Adipose tissue (tissue), 3 donors: Measurements from ENCODE around the gene OR9Q1. TPM values are rescaled to one million over a fixed set of nuclear protein-coding genes. Genes with fewer than 3 reads are reported as not detected.

ENCODE experiments used
- H3K27ac ChIP-seq: one replicate; pipeline ENCODE4 v1.5.1; 2013; ENCODE audit warnings: low read depth, low read length
- WGBS, 3 donors: extraction: QIAGEN DNeasy Blood & Tissue Kit; methylation state at CpG; one replicate each; pipeline ENCODE4 v1.1.7; 2013; 5-methylcytosine and 5-hydroxymethylcytosine counted together
- polyA plus RNA-seq, 3 donors: library from polyadenylated mRNA; stranded (reverse); fragments of 200-250 nt; gene quantifications; one replicate each; pipeline ENCODE4 v1.2.3, GENCODE V29; 2013
- donor health status: healthy with polysubstance abuse.
- donor health status: Bipolar disorder and iron deficiency.
- donor health status: healthy.

Gene OR9Q1
- polyA plus RNA-seq, 3 donors, result 0.11 TPM; not detected in 2

DNA sequence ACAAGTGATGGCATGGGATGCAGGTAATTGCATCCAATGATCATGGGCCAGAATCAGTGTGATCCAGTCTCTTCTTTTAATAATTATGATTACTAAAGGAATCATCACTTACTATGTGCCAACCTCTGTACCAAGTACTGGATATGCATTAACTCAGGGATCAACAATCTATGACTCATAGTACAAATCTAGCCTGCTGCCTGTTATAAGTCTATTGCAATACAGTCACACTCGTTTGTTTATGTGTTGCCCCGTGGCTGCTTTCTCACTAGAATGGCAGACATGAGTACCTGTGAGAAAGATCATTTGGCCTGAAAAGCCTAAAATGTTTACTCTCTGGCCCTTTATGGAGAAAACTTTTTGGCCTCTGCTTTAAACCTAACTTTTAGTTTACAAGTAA lies 52.1 kb downstream of the OR9Q1 start:
- WGBS, 3 donors, result 30 to 43% (median 32%) methylated on average over 2 of the region's 2 CpGs
- no peak overlapping the region for H3K27ac ChIP-seq

DNA sequence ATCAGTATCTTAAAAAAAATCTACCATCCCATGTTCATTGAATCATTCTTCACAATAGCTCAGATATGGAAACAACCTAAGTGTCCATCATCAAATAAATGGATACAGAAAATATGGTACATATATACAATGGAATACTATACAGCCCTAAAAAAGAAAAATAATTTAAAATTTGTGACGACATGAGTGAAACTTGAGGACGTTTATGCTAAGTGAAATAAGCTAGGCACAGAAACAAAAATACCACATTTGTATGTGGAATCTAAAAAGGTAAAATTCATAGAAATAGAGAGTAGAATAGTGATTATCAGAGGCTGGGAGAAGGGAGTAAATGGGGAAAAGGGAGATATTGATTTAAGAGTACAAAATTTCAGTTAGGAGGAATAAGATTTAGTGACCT lies 62.8 kb downstream of the OR9Q1 start:
- WGBS, 3 donors, result 55 to 63% (median 58%) methylated on average over 2 of the region's 2 CpGs
- no peak overlapping the region for H3K27ac ChIP-seq

DNA sequence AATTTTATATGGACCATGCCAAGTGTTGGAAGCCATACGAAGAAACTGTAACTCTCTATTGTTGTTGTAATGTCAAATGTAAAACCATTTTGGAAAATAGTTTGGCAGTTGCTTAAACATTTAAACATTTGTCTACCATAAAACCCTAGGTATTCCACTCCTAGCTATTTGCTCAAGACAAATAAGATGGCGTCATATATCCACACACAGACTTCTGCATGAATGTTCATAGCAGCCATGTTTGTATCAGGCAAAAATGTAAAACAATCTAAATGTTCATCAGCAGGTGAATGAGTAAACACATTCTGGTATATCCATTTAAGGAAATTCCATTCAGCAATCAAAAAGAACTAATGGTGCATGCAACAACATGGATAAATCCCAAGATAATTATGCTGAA lies 73.8 kb downstream of the OR9Q1 start:
- H3K27ac ChIP-seq, result no peak overlapping the region
- 74 to 92% (median 89%) methylated on average over 2 of the region's 2 CpGs for WGBS, 3 donors

DNA sequence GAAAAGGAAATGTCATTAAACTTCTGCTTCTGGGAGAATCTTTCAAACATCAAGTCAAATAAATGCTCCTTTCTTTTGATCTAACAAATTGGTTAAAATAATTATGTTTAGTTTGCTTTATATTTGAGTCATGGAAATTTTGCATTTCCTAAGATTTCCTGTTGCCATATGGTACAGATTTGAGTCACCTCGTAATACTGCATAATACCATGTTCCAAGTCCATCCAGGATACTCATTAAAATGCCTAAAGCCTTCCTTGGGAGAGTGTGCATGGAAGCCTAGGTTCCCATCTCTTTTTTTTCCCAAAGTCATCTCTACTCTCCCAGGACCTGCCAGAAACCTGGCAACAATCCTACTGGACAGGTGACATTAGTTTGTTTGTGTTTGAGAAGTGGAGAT lies 97.4 kb downstream of the OR9Q1 start:
- H3K27ac ChIP-seq, result no peak overlapping the region
- 73 to 88% (median 85%) methylated on average over 1 of the region's 1 CpG for WGBS, 3 donors

DNA sequence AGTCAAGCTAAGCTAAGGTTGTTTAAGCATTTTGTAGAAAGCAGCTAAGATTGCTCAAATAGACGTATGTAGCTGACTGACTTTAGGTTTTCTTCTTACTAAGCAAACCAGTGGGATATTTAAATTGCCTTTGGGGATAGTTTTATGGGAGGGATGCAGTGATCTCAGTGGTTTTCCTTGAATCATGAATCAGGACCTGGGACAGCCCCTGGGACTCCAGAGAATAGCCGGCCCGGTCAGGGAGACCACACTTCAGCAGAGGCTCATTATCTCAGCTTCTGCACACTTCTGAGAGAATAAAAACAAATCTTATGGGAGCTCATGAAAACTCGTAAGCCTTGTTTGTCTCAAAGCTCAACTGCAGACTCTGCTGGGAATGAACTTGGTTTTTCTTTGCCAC lies 101.8 kb downstream of the OR9Q1 start, which contains the start of gene OR9I1:
Gene OR9I1 (minus strand): TSS at position 62 of the 400 bp plus-strand sequence. CDS start 6,086 bp downstream, outside the sequence.
- 49 to 57% (median 49%) methylated on average over 4 of the region's 4 CpGs for WGBS, 3 donors
- H3K27ac ChIP-seq, result no peak within 1 kb of the TSS

DNA sequence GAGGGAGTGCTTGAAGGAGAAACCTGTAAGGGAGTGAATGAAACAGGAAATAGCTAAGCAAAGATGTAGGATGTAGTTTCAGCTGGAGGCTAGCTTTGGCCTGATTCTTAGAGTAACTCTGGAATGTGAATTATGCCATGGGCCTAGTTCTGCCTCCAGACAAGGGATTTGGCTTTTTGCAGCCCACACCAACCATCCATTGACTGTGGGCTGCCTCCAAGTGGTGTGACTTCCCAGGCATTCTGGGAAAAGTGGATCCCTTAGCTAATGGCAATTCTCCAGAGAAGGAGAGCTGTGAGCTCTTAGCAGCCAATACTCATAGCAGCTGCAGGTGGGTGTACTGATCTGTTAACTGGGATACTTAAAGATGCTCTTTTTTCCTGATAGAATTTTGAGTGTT lies 103.7 kb downstream of the OR9Q1 start:
- H3K27ac ChIP-seq, result no peak overlapping the region

DNA sequence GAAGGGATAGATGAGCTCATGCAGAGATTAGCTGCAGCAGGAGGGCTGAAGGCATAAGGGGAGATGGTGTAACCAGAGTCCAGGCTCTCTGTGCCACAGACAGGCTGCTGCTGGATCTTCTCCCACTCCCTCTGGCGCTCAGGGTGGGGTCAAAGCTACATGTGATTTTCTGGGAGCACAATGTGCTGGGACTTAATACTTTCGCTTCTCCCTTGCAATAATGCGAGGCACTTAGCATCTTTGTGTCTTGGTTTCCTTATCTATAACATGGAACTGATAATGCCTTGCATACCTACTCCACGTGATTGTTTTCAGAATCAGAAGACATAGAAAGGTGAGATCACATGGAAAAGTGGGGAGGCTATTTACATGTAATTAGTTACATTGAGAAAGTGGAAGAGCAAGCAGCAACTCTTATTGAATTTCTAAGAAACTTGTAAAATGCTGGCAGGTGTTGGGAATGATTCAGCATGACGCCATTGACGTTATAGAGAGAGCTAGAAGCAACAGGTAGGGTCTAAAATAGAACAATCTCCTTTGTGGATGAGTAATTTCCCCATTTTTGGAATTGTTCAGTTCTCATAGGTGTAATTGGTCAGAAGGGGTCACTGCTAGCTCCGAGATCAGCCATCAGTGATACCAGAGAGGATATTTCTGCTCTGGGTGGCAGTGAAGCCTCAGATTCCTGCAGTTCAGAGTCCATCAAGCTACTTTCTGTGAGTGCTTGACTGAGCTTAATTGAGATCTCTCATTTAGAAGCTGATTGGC lies 109.8 kb downstream of the OR9Q1 start:
- 65 to 74% (median 68%) methylated on average over 7 of the region's 7 CpGs for WGBS, 3 donors

DNA sequence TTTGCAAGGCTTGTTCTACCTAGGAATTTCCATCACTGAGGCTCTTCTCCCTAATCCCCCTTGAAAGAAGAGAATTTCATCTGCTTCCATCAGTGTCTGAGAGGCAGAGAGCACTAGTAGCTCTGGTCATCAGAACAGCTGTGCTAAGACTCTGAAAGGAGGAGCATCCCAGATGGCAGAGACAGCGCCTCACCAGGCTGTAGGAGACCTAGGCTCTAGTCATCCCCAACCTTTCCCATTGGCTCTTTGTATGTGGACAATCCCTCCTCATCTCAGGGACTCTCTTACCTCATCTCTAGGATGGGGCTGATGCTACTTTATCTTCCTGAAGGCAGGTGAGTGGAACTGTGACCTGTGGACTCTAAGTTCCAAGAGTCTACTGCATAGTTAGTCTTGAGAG lies 110.5 kb downstream of the OR9Q1 start:
- WGBS, 3 donors, result 87 to 100% (median 90%) methylated on average over 1 of the region's 1 CpG
- no peak overlapping the region for H3K27ac ChIP-seq

More for the DNA sequence above, 109.8 kb downstream of the OR9Q1 start:
- H3K27ac ChIP-seq, result no peak overlapping the region

DNA sequence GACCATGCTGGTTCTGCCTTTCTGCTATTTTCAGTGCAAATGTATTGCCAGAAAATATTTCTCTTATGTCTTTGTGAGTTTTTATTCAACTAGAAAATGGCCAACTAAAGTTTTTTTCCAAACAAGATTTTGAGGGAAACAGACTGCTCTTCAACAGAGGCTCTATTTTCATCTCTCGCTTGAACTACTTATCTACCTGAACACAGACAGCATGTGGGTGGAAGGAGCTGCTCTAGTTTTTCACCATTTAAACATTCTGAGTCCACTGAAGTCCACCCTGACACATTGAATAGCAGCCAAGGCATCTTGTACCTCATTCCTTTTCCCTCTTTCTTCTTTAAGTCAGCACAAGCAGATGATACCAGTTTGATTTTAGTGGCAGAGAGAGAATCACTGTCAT lies 111.5 kb downstream of the OR9Q1 start:
- WGBS, 3 donors, result 82 to 100% (median 91%) methylated on average over 1 of the region's 1 CpG
- H3K27ac ChIP-seq, result no peak overlapping the region

DNA sequence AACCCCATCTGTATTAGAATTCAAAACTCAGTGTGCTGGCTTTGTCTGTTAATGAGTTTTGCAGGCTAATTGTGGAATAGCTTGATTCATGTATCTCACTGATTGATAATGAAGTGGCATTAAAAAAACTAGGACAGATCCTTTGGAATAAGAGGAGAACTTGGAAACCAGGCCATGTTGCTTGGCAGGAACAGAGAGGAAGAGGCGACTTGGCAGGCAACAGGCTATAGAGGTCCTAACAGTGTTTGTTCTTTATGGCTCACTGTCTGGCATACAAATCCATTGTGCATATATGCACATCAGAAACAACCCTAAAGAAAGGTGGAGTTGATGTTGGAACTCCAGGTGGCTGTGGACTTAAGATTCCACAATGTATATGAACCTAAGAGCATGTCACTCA lies 119.1 kb downstream of the OR9Q1 start:
- H3K27ac ChIP-seq, result no peak overlapping the region
- WGBS, 3 donors, result 76 to 83% (median 77%) methylated on average over 1 of the region's 1 CpG

DNA sequence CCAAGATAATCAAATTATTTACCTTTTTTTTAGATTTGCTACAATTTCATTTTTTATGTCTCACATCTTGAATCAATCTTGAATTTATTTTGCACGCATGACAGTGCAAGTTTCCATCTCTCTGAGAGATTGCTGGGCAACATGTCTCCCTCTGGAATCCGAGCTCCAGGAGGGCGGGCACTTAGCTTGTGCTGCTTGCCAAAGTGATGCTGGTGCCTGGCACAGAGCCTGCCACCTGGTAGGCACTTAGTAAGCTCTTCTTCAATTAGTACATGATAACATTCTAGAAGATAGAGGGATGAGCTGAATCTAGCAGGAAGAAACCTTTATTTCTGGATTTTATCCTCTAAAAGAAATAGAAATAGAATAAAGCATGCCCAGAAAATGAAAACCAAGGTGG lies 129.1 kb downstream of the OR9Q1 start:
- WGBS, 3 donors, result 72 to 84% (median 80%) methylated on average over 3 of the region's 3 CpGs
- H3K27ac ChIP-seq, result no peak overlapping the region

DNA sequence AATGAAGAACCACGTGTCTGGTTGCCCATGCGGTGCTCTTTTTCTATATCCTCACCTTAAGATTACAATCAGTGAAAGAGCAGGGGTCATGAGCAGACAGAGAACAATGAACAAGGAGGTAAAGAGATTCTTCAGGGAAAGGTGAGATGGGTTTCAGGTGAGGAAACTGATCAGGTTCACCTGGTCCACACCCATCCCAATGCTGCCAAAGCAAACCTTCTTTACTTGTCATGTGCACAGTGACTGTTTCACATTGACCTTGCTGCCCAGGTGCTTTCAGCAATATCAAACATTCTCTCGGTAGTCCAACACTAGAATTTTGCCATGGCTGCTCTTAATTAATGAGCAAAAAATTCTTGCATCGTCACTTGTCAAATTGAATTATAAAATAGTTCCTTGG lies 140.7 kb downstream of the OR9Q1 start:
- 57 to 84% (median 83%) methylated on average over 4 of the region's 4 CpGs for WGBS, 3 donors
- H3K27ac ChIP-seq, result no peak overlapping the region

DNA sequence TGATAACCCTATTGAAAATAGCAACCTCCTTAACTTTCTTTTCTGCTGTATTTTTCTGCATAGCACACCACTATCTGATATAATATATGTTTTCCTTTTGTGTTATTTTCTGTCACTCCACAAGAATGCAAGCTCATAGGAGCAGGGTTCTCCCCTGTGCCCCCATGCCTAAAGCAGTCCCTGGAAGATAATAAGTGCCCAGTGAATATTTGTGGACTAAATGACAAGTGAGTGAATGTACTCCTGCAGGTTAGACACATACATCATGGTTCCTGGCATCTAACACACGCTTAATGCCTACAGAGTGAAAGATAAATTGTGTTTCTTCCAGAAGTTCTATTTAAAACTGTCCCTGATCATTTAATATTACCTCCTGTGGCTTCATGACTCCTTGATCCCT lies 141.3 kb downstream of the OR9Q1 start:
- H3K27ac ChIP-seq, result no peak overlapping the region
- 48 to 73% (median 64%) methylated on average over 1 of the region's 1 CpG for WGBS, 3 donors

DNA sequence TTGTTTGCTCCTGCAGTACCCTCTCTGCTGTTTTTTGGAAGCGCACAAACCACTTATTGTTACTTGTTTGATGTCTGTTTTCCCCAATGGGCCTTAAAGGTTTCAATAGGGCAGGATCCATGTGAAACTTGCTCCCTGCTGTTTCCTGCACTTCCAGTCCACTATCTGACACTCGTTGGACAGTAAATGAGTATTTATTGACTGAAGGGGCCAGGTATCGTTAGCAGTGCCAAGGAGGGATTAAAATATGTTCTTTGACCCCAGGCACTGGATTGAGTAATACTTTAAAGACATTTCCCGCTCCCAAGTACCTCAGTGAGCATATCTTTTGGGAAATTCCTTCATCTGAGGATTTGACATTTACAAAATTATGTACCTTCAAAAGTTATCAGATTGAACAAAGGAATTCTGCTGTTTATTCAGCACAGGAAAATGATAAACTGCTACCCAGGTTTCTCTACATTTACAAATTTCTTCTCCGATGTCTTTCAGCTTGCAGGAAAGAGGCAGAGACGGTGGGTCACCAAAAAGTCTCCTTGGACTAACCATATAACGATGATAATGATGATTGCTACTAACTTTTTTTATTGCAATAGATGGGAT lies 141.9 kb downstream of the OR9Q1 start:
- no peak overlapping the region for H3K27ac ChIP-seq
- 42 to 68% (median 64%) methylated on average over 7 of the region's 7 CpGs for WGBS, 3 donors

DNA sequence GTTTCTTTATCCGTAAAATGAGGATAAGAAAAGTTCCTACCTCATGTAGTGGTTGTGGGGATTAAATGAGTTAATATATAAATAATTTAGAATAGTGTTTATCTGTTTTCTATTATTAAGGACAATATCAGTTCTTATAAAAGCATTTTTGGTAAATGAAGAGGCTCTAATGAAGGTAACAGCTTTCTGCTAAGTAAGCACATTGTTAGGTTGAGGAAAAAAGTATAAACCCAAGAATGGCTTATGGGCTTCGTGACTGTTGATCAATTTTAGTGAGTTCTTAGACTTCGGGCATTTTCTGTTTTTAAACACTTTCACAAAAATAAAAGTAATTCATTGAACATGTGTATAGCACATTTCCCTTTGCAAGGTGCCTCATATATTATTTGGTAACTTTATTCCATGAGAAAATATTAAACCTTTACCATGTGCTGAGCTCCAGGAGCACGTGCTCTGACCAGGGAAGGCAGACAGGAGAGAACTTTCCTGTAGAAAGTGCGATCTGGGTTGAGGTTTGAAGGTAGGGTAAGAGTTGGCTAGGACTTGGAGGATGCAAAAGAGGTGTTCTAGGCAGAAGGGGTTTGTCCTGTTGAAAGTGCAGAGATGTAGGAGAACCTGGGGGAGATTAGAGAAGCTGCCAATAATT lies 153.9 kb downstream of the OR9Q1 start:
- H3K27ac ChIP-seq, result no peak overlapping the region
- 74 to 85% (median 81%) methylated on average over 5 of the region's 5 CpGs for WGBS, 3 donors

DNA sequence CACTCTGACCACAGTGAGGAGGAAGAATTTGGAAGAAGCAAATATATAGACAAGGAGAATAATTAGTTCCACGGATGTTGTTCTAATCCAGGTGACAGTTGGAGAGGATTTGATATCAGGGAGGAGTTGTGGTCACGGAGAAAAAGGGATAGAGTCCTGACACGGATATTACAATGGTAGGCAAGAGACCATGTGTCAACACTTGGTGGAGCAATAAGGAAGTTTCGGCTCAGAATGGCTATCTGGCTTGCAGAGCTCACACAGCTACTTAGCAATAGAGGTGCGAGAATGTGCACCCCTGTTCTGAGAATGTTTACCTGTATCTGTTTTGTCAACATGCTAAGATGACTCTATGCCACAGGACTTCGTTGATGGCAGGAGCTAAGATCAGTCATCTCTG lies 154.8 kb downstream of the OR9Q1 start:
- H3K27ac ChIP-seq, result no peak overlapping the region
- WGBS, 3 donors, result 77 to 86% (median 84%) methylated on average over 6 of the region's 6 CpGs

DNA sequence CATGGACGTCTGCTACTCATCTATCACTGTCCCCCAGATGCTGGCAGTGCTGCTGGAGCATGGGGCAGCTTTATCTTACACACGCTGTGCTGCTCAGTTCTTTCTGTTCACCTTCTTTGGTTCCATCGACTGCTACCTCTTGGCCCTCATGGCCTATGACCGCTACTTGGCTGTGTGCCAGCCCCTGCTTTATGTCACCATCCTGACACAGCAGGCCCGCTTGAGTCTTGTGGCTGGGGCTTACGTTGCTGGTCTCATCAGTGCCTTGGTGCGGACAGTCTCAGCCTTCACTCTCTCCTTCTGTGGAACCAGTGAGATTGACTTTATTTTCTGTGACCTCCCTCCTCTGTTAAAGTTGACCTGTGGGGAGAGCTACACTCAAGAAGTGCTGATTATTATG lies 156.0 kb downstream of the OR9Q1 start:
- WGBS, 3 donors, result 66 to 76% (median 75%) methylated on average over 7 of the region's 7 CpGs
- H3K27ac ChIP-seq, result no peak overlapping the region

DNA sequence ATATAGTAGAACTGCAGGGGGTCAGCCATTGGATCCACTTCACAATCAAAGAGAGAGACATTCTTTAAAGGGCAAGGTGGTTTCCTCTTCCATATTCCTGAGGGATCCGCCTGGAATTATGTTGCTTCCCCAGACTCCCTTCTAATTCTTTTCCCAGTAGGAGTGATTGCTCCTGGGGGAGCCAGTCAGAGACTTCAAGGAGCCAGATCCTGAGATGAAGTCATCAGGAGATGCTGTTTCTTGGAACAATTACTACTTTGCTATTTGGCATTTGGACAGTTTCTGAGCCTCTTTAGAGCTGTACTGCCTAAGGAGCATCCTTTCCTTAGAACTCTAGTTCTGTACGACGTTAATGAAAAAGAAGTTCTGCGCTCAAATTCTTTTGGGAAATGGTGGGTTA lies 163.3 kb downstream of the OR9Q1 start:
- 70 to 90% (median 81%) methylated on average over 4 of the region's 4 CpGs for WGBS, 3 donors

DNA sequence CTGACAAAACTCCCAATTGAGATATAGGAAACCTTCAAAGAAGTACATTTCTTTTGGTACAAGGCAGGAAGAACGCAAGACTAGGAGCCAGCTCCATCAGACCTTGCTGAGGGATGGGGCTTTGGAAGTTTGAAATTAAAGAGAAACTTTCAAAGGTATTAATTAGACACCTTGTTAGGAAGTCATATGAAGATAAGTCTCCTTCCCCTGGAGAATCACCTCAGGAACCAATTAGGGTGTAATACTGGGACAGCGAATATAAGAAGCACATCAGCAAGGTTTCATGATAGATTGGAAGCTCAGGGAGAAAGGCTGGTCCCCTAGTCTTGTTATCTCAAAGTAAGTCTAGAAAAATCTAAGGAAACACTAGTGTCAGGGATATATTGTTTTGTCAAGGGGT lies 165.1 kb downstream of the OR9Q1 start, which contains the start of gene OR9Q2:
Gene OR9Q2 (plus strand): TSS at position 301 of the 400 bp plus-strand sequence. CDS start 1,421 bp downstream, outside the sequence.
- H3K27ac ChIP-seq, result no peak within 1 kb of the TSS
- WGBS, 3 donors, result 84 to 91% (median 90%) methylated on average over 2 of the region's 2 CpGs

More for the DNA sequence above, 163.3 kb downstream of the OR9Q1 start:
- no peak overlapping the region for H3K27ac ChIP-seq
